ENCODE measurements around the gene RPL37A.

Gene RPL37A

GRCh38 chr2:216525972-216526371 is 27.3 kb downstream of the RPL37A start:
- no peaks in the 10 kb centered on the region for H4K20me1 ChIP-seq
- H3K9me3 ChIP-seq = no peaks in the 10 kb centered on the region
- H3K4me3 ChIP-seq = no peak overlapping the region
- H3K4me1 ChIP-seq = peaks cover 8% of the 10 kb centered on the region
- H3K9ac ChIP-seq = no peak overlapping the region
- no peak overlapping the region for H3K27ac ChIP-seq
- TF ChIP-seq Cebpa-rat (IDR thresholded peaks at IDR 0.05) = no peak
- peaks cover 2% of the 10 kb centered on the region; the same call in 1 of the 2 replicates for H3K36me3 ChIP-seq
- H3K27me3 ChIP-seq = no peaks in the 10 kb centered on the region; the same call in 1 of the 2 replicates
- H3K4me2 ChIP-seq = no peak overlapping the region

- Histone ChIP-seq H3K36me3 (no peaks in the 10 kb centered on the region), H3K9ac (no peak overlapping the region), H3K9me3 (no peaks in the 10 kb centered on the region), H3K4me1 (peaks cover 8% of the 10 kb centered on the region), H4K20me1 (no peaks in the 10 kb centered on the region), H3K4me2 (no peak overlapping the region), H3K27ac (no peak overlapping the region), H3K4me3 (no peak overlapping the region), H3K27me3 (no peaks in the 10 kb centered on the region; the same call in 1 of the 2 replicates)
- no peak for TF ChIP-seq Cebpa-rat (IDR thresholded peaks at IDR 0.05)
Measured at GRCh38 chr2:216526939-216527338, 28.3 kb downstream of the RPL37A start.

GRCh38 chr2:216527600-216527999 is 29.0 kb downstream of the RPL37A start:
- Histone ChIP-seq H3K4me3 (no peak overlapping the region), H3K27me3 (no peaks in the 10 kb centered on the region; the same call in 1 of the 2 replicates), H3K4me1 (peaks cover 8% of the 10 kb centered on the region), H4K20me1 (no peaks in the 10 kb centered on the region), H3K9me3 (no peaks in the 10 kb centered on the region), H3K4me2 (no peak overlapping the region), H3K9ac (no peak overlapping the region), H3K36me3 (no peaks in the 10 kb centered on the region), H3K27ac (no peak overlapping the region)
- no peak for TF ChIP-seq Cebpa-rat (IDR thresholded peaks at IDR 0.05)

- H3K27me3 ChIP-seq = no peaks in the 10 kb centered on the region
- no peak overlapping the region for H3K4me3 ChIP-seq
- H4K20me1 ChIP-seq = no peaks in the 10 kb centered on the region
- no peak overlapping the region for H3K4me2 ChIP-seq
- no peak overlapping the region for H3K27ac ChIP-seq
- H3K9me3 ChIP-seq = no peaks in the 10 kb centered on the region
- no peak overlapping the region for H3K9ac ChIP-seq
- H3K4me1 ChIP-seq = no peaks in the 10 kb centered on the region
- no peak for TF ChIP-seq Cebpa-rat (IDR thresholded peaks at IDR 0.05)
- no peaks in the 10 kb centered on the region for H3K36me3 ChIP-seq
Measured at GRCh38 chr2:216532562-216532961, 33.9 kb downstream of the RPL37A start.

GRCh38 chr2:216533609-216534008 is 35.0 kb downstream of the RPL37A start:
- Histone ChIP-seq H3K9me3 (no peaks in the 10 kb centered on the region), H3K27me3 (no peaks in the 10 kb centered on the region), H3K36me3 (no peaks in the 10 kb centered on the region), H3K4me3 (no peak overlapping the region), H4K20me1 (no peaks in the 10 kb centered on the region), H3K4me2 (no peak overlapping the region), H3K9ac (no peak overlapping the region), H3K27ac (no peak overlapping the region), H3K4me1 (no peaks in the 10 kb centered on the region)
- no peak for TF ChIP-seq Cebpa-rat (IDR thresholded peaks at IDR 0.05)

GRCh38 chr2:216534809-216535208 is 36.2 kb downstream of the RPL37A start:
- H3K9me3 ChIP-seq = 0 out of 2 replicates have a peak, but pooled peaks cover 3% of the 10 kb centered on the region
- H3K36me3 ChIP-seq = no peaks in the 10 kb centered on the region
- no peak overlapping the region for H3K4me3 ChIP-seq
- H3K27me3 ChIP-seq = no peaks in the 10 kb centered on the region
- H3K27ac ChIP-seq = no peak overlapping the region
- TF ChIP-seq Cebpa-rat (IDR thresholded peaks at IDR 0.05) = no peak
- no peak overlapping the region for H3K9ac ChIP-seq
- peaks cover 6% of the 10 kb centered on the region for H3K4me1 ChIP-seq
- no peak overlapping the region for H3K4me2 ChIP-seq
- no peaks in the 10 kb centered on the region for H4K20me1 ChIP-seq

DNA sequence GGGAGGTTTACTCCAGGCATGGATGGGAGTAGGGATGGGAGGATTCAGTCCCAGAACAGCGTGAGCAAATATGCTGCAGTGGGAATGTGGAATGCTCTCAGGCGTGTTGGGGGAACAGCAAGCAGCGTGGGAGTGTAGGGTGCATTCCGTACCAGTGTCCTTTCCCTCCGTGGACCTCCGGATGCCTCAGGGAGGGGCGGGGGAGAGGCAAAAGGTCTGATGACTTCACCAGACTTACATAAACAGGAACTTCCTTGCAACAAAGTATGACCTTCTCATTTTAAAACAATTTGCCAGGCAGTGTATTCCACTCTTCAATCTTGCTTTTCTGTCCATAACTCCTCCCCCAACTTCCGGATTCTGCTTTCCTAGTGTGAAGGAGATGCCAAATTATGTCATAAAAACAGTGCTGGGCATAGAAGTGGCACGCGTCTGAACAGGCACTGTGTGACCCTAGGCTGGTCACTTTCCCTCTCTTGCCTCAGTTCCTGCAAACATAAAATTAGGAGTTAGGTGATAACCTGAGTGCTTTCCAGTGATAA is 36.9 kb downstream of the RPL37A start:
- no peak for TF ChIP-seq Cebpa-rat (IDR thresholded peaks at IDR 0.05)
- Histone ChIP-seq H4K20me1 (no peaks in the 10 kb centered on the region), H3K27me3 (no peaks in the 10 kb centered on the region), H3K9ac (no peak overlapping the region), H3K4me3 (no peak overlapping the region), H3K27ac (no peak overlapping the region), H3K4me2 (no peak overlapping the region), H3K9me3 (0 out of 2 replicates have a peak, but pooled peaks cover 3% of the 10 kb centered on the region), H3K4me1 (peaks cover 13% of the 10 kb centered on the region), H3K36me3 (no peaks in the 10 kb centered on the region)

- no peak for TF ChIP-seq Cebpa-rat (IDR thresholded peaks at IDR 0.05)
- Histone ChIP-seq H3K9ac (no peak overlapping the region), H3K27ac (no peak overlapping the region)
Measured at GRCh38 chr2:216536734-216537210, 38.1 kb downstream of the RPL37A start.

DNA sequence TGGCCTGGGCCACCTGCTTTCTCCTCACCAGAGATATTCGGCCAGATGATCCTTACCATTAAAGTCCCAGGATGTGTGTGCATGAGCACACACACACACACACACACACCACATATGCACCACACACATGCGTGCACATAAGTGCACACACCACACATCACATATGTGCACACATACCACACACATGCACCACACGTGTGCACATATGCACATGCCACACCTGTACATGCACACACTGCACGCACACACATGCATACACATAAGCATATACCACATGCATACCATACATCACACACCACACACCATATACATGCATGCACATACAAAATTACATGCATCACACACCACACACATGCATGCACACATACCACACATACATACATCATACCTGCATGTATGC is 38.7 kb downstream of the RPL37A start:
- H3K9ac ChIP-seq = no peak overlapping the region
- no peak for TF ChIP-seq Cebpa-rat (IDR thresholded peaks at IDR 0.05)
- H3K4me1 ChIP-seq = peaks cover 15% of the 10 kb centered on the region
- no peaks in the 10 kb centered on the region for H3K36me3 ChIP-seq
- H4K20me1 ChIP-seq = no peaks in the 10 kb centered on the region
- no peak overlapping the region for H3K4me3 ChIP-seq
- 0 out of 2 replicates have a peak, but pooled peaks cover 3% of the 10 kb centered on the region for H3K9me3 ChIP-seq
- H3K27ac ChIP-seq = no peak overlapping the region
- no peak overlapping the region for H3K4me2 ChIP-seq
- H3K27me3 ChIP-seq = no peaks in the 10 kb centered on the region

More at GRCh38 chr2:216536734-216537210, 38.1 kb downstream of the RPL37A start:
- Histone ChIP-seq H4K20me1 (no peaks in the 10 kb centered on the region), H3K4me1 (peaks cover 15% of the 10 kb centered on the region), H3K4me2 (no peak overlapping the region), H3K27me3 (no peaks in the 10 kb centered on the region), H3K4me3 (no peak overlapping the region), H3K36me3 (no peaks in the 10 kb centered on the region), H3K9me3 (0 out of 2 replicates have a peak, but pooled peaks cover 3% of the 10 kb centered on the region)

GRCh38 chr2:216538538-216538937 is 39.9 kb downstream of the RPL37A start:
- Histone ChIP-seq H3K27me3 (no peaks in the 10 kb centered on the region), H3K36me3 (no peaks in the 10 kb centered on the region), H3K9me3 (0 out of 2 replicates have a peak, but pooled peaks cover 3% of the 10 kb centered on the region), H3K4me3 (no peak overlapping the region), H3K27ac (no peak overlapping the region), H3K4me2 (no peak overlapping the region), H3K4me1 (peaks cover 15% of the 10 kb centered on the region), H4K20me1 (no peaks in the 10 kb centered on the region), H3K9ac (no peak overlapping the region)
- TF ChIP-seq Cebpa-rat (IDR thresholded peaks at IDR 0.05) = no peak
